ENCODE data around the gene NT5DC3. TPM values are rescaled to one million over a fixed set of nuclear protein-coding genes. Genes with fewer than 3 reads are reported as not detected.

Gene NT5DC3
- polyA plus RNA-seq, 2 of the 4 experiments (the other 2 are of a cell fraction) = 5.2 to 5.6 TPM

- peaks cover 23% of the 10 kb centered on the region for H3K4me1 ChIP-seq
- no peak for TF ChIP-seq CBX2 (IDR thresholded peaks at IDR 0.05; ENCODE audit: borderline replicate concordance, low read depth)
- no peak for TF ChIP-seq KDM5A (IDR thresholded peaks at IDR 0.05)
- TF ChIP-seq MAFK (IDR thresholded peaks at IDR 0.05; ENCODE audit: partially characterized antibody) = no peak
- no peak for TF ChIP-seq CEBPB (IDR thresholded peaks at IDR 0.05)
- TF ChIP-seq EP300 (IDR thresholded peaks at IDR 0.05) = no peak
- TF ChIP-seq POLR2A (IDR thresholded peaks at IDR 0.05; ENCODE audit: low read length) = no peak
- no peak for TF ChIP-seq ZSCAN20 (CRISPR knock-in tag; IDR thresholded peaks at IDR 0.05)
- no peak for TF ChIP-seq TFCP2L1 (CRISPR knock-in tag; IDR thresholded peaks at IDR 0.05)
- no peak for TF ChIP-seq HMGXB4 (CRISPR knock-in tag; IDR thresholded peaks at IDR 0.05; ENCODE audit: borderline replicate concordance)
- ATAC-seq (no peak), DNase-seq (ENCODE audit: low read depth in 1 of 2, low spot score in 1 of 2) (no peak), FAIRE-seq (peak; percentile 18)
- peaks cover 14% of the 10 kb centered on the region for H3K9me3 ChIP-seq
- no peak overlapping the region for H3K4me2 ChIP-seq
- CTCF ChIA-PET = no interaction called here
- POLR2A ChIA-PET = no interaction called here
- no peak overlapping the region for H3K27ac ChIP-seq
- no peak overlapping the region for H3K4me3 ChIP-seq
Observed at GRCh38 chr12:103829092-103829491, 11.9 kb downstream of the NT5DC3 start.

DNA sequence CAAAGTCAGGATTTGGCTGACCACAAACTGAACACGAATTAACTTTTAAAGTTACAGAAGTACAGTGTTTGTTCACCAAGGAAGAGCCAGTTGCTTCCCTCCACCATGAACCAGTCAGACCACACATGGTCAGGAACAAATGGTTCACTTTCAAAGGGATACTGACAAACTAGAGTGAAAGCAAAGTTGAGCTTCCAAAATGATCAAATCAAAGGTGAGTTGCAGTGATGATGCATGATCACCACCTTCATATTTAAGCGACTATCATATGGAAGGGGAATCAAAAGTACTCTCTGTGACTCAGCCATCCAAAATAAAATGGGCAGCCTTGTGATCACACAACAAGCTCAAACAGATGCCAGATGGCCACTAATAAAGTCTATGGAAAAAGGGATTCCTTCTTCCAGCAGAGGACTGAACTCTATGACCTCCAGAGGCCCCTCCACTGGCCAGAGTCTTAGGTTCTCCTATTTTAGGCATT, 13.1 kb downstream of the NT5DC3 start:
- no peak for DNase-seq (ENCODE audit: low read depth in 1 of 2, low spot score in 1 of 2)
- no peak for FAIRE-seq

GRCh38 chr12:103824845-103825244, 16.2 kb downstream of the NT5DC3 start:
- peaks cover 9% of the 10 kb centered on the region for H3K9me3 ChIP-seq
- 71% methylated on average over 3 of the region's 3 CpGs for WGBS (ENCODE audit: missing lambda C conversion rate)
- H3K4me2 ChIP-seq = no peak overlapping the region
- no peak for TF ChIP-seq EP300 (IDR thresholded peaks at IDR 0.05)
- TF ChIP-seq MAZ (IDR thresholded peaks at IDR 0.05; ENCODE audit: borderline replicate concordance, low read depth, low read length) = no peak
- no peak for TF ChIP-seq MYC (IDR thresholded peaks at IDR 0.05; ENCODE audit: borderline replicate concordance, low read length)
- TF ChIP-seq NFE2L2 (conservative IDR thresholded peaks at IDR 0.05; ENCODE audit: low read length) = no peak
- no peak for TF ChIP-seq ATOH8 (CRISPR knock-in tag; IDR thresholded peaks at IDR 0.05; ENCODE audit: low read depth)
- no peak for TF ChIP-seq KDM5A (IDR thresholded peaks at IDR 0.05)
- no peak for TF ChIP-seq HOXA7 (CRISPR knock-in tag; IDR thresholded peaks at IDR 0.05)
- TF ChIP-seq GATA3 (IDR thresholded peaks at IDR 0.05; ENCODE audit: borderline replicate concordance) = no peak
- ChIA-PET POLR2A (no interaction called here), CTCF (interaction anchor here (1.8 kb wide), 1 partner anchor 46 kb away, joined by 5 read pairs; no protein-coding TSS in a partner anchor)
- peak; percentile 40 to 42; a peak in 2 of 6 replicates for ATAC-seq
- peaks cover 18% of the 10 kb centered on the region for H3K4me1 ChIP-seq
- DNase-seq (ENCODE audit: low read depth in 1 of 2, low spot score in 1 of 2) = no peak
- H3K4me3 ChIP-seq = no peak overlapping the region
- no peak overlapping the region for H3K27ac ChIP-seq
- FAIRE-seq = no peak

More for the DNA sequence above, 13.1 kb downstream of the NT5DC3 start:
- ChIA-PET POLR2A (no interaction called here), CTCF (interaction anchor here (0.6 to 1.2 kb wide), 3 partner anchors 54 to 57 kb away, joined by 3 to 4 read pairs (median 3); no protein-coding TSS in a partner anchor)
- Histone ChIP-seq H3K9me3 (peaks cover 14% of the 10 kb centered on the region), H3K4me2 (no peak overlapping the region), H3K27ac (no peak overlapping the region), H3K4me1 (peaks cover 22% of the 10 kb centered on the region), H3K4me3 (no peak overlapping the region)
- TF ChIP-seq CBX8 (IDR thresholded peaks at IDR 0.05) (no peak), POLR2A (IDR thresholded peaks at IDR 0.05; ENCODE audit: low read length) (no peak), NR3C1 (IDR thresholded peaks at IDR 0.05) (no peak), CHD4 (IDR thresholded peaks at IDR 0.05; ENCODE audit: borderline replicate concordance) (no peak), ZSCAN20 (CRISPR knock-in tag; IDR thresholded peaks at IDR 0.05) (no peak), MAFK (IDR thresholded peaks at IDR 0.05; ENCODE audit: partially characterized antibody) (no peak), POLR2AphosphoS2 (conservative IDR thresholded peaks at IDR 0.05; ENCODE audit: low read length) (no peak), CEBPB (IDR thresholded peaks at IDR 0.05) (no peak), RNF2 (IDR thresholded peaks at IDR 0.05; ENCODE audit: borderline replicate concordance, low read depth) (no peak), HMGXB4 (CRISPR knock-in tag; IDR thresholded peaks at IDR 0.05; ENCODE audit: borderline replicate concordance) (no peak), KDM5A (IDR thresholded peaks at IDR 0.05) (no peak), MAX (IDR thresholded peaks at IDR 0.05) (no peak), HOXA7 (CRISPR knock-in tag; IDR thresholded peaks at IDR 0.05) (no peak), EHMT2 (IDR thresholded peaks at IDR 0.05; ENCODE audit: low read depth) (no peak)
- WGBS (ENCODE audit: missing lambda C conversion rate) = 53% methylated on average over 2 of the region's 2 CpGs
- ATAC-seq = peak in 1 of 2 experiments; percentile 38; a peak in 3 of 6 replicates
